NB4 (cell line): Measurements from ENCODE around the gene RDH11.

Experiments used
- CTCF ChIP-seq: IDR thresholded peaks from one replicate; pipeline ENCODE4 v1.5.1; 2012; ENCODE audit warnings: low read depth, low read length
- MAX ChIP-seq: IDR thresholded peaks from 2 replicates; pipeline ENCODE4 v1.6.1; 2011; ENCODE audit warnings: low read depth, low read length
- MYC ChIP-seq: IDR thresholded peaks from 2 replicates; pipeline ENCODE4 v1.6.1; 2011; ENCODE audit warnings: low read depth, low read length
- POLR2A ChIP-seq: IDR thresholded peaks from 2 replicates; pipeline ENCODE4 v1.6.1; 2011; ENCODE audit warnings: mild to moderate bottlenecking; ENCODE audit not compliant: insufficient read length; ENCODE audit errors: extremely low read depth

GRCh38 chr14:67735336-67736147 lies 40.0 kb upstream of the RDH11 start:
- no peak for TF ChIP-seq CTCF
- TF ChIP-seq POLR2A = no peak
- no peak for TF ChIP-seq MAX
- TF ChIP-seq MYC = no peak
